OCI-LY1 (cell line): Measurements from ENCODE around the gene FOXD4L3.
"Not testable (repeated sequence)": the region's sequence is repeated elsewhere in the genome, so short reads cannot be mapped to it uniquely, and the experiment has no call there.

ENCODE experiments used
- EZH2 ChIP-seq: fragments of 200-600 bp; sonication (generic), shearing (Covaris generic); IDR thresholded peaks from 2 replicates; pipeline ENCODE4 v1.8.0; 2017; ENCODE audit warnings: borderline replicate concordance, mixed run types, mild to moderate bottlenecking, antibody characterized with exemption, low read length, moderate library complexity, mixed read lengths
- TF ChIP-seq, protein P1 (sequence below): fragments of 200-600 bp; sonication (generic), shearing (Covaris generic); IDR thresholded peaks from 2 replicates; pipeline ENCODE4 v1.5.1; 2017; ENCODE audit warnings: mild to moderate bottlenecking, antibody characterized with exemption, low read length, moderate library complexity, mixed read lengths

DNA sequence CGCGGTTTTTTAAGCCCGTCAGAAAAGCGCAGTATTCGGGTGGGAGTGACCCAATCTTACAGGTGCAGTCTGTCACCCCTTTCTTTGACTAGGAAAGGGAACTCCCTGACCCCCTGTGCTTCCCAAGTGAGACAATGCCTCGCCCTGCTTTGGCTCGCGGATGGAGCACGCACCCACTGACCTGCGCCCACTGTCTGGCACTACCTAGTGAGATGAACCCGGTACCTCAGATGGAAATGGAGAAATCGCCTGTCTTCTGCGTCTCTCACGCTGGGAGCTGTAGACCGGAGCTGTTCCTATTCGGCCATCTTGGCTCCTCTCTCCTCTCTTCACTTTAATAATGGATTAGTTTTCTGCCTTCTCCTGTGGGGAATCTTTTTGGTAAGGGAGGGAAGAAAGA, 21.6 kb upstream of the FOXD4L3 start:
- TF ChIP-seq, protein P1, sequence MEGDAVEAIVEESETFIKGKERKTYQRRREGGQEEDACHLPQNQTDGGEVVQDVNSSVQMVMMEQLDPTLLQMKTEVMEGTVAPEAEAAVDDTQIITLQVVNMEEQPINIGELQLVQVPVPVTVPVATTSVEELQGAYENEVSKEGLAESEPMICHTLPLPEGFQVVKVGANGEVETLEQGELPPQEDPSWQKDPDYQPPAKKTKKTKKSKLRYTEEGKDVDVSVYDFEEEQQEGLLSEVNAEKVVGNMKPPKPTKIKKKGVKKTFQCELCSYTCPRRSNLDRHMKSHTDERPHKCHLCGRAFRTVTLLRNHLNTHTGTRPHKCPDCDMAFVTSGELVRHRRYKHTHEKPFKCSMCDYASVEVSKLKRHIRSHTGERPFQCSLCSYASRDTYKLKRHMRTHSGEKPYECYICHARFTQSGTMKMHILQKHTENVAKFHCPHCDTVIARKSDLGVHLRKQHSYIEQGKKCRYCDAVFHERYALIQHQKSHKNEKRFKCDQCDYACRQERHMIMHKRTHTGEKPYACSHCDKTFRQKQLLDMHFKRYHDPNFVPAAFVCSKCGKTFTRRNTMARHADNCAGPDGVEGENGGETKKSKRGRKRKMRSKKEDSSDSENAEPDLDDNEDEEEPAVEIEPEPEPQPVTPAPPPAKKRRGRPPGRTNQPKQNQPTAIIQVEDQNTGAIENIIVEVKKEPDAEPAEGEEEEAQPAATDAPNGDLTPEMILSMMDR, result not testable (repeated sequence)
- not testable (repeated sequence) for TF ChIP-seq EZH2
